GM19397 (cell line): ENCODE measurements around the gene TIMM23.
A peak's percentile ranks its signal among the peaks of the same experiment; 100 is the strongest.
"Not testable (repeated sequence)": the region's sequence is repeated elsewhere in the genome, so short reads cannot be mapped to it uniquely, and the experiment has no call there.

Experiments
- ATAC-seq: cut with Tn5 transposase; IDR thresholded peaks from one replicate; pipeline ENCODE4 v1.9.1; 2021; ENCODE audit warnings: mild to moderate bottlenecking, moderate library complexity; ENCODE audit not compliant: unreplicated experiment

TIMM23 gene

DNA sequence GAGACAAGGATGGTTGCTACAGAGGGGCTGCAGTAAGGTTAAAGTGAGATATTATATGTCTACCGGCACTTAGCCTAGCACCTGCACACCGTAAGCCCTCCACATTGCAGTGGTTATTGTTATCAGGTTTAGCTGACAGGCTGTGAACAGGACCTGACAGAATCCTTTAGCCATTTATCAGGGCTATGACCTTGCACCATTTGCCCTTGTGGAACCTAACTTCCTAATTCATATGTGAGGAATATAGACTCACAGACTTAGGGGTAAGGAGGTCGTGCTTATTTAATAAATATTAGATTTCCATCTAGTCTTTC, 48.0 kb downstream of the TIMM23 start:
- ATAC-seq = no peak

DNA sequence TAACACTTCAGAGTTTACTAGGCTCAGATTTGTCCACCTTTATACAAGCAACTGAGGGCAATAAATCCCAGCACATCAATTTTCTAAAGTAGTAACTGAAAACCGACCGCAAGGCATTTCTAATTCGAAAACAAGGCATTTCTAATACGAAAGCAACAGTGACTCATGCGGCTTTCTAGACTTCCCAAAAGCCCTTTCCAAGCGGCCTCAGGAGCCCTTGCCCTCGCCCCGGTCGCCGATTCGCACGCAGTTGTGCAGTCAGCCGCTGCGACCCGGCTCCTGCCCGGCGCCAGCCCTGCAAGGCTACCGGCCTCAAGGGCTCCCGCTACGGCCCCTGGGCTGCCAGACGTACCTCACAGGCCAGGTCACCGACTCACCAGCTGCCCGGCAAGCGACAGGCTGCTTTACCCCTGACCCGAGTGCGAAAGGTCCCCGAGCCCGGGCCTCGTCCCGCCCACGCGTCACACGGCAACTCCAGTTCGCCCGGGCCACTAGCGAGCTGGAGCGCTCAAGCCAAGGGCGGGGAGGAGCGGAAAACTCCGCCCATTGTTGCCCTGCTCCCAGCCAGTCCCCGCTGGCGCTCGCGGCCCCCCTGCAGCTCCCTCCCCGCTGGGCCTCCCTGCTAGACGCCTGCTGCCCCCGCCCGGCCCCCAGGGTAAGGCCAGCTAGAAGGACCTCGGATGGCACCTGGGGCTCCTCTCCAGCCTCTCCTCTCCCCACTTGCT, 50.9 kb downstream of the TIMM23 start:
- ATAC-seq = peak; percentile 88

DNA sequence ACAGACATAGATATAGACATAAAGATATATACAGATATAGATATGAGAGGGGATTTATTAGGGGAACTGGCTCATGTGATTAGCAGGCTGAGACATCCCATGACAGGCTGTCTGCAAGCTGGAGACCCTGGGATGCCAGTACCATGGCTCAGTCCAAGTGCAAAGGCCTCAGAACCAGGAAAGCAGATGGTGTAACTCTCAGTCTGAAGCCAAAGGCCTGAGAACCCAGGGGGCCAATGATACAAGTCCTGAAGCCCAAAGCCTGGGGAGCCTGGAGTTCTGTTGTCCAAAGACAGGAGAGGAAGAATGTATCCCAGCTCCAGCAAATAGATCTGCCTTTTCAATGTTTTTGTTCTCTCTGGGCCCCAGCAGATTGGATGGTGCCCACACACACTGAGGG, 52.7 kb downstream of the TIMM23 start:
- ATAC-seq = no peak

DNA sequence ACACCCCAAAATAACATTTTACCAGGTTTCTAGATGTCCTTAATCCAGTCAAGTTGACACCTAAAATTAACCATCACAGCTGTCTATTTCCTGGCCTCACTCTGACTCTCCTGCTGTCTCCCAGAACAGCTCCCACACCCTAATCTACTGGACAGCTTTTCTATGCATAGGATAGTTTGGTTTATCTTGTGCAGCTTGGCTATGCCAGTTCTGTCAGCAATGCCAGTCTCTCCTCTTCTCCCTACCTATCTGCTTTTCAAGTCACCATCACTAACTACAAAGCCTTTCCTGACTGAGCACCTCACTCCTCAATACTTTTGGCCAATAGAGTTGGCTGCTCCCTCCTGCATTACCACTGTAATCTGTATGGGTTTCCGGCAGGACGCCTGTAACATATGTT, 53.1 kb downstream of the TIMM23 start:
- ATAC-seq = no peak

DNA sequence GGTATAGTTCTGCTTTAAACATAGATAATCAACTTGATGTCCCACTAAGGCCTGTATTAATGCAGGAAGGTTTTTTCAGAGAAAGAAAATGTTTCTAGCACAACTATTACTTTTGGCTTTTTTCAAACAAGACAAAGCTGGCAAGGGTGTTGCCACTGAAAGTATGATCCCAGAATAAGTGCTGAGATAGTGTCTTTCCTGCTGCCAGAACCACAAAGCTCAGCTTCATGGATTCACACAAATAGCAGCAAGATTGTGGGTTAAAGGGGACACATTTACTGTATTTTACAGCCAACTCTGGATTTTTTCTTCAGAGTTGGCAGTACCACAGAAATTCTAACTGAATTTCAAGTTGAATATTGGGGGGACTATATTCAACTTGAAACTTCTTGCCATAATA, 53.8 kb downstream of the TIMM23 start:
- ATAC-seq = no peak

DNA sequence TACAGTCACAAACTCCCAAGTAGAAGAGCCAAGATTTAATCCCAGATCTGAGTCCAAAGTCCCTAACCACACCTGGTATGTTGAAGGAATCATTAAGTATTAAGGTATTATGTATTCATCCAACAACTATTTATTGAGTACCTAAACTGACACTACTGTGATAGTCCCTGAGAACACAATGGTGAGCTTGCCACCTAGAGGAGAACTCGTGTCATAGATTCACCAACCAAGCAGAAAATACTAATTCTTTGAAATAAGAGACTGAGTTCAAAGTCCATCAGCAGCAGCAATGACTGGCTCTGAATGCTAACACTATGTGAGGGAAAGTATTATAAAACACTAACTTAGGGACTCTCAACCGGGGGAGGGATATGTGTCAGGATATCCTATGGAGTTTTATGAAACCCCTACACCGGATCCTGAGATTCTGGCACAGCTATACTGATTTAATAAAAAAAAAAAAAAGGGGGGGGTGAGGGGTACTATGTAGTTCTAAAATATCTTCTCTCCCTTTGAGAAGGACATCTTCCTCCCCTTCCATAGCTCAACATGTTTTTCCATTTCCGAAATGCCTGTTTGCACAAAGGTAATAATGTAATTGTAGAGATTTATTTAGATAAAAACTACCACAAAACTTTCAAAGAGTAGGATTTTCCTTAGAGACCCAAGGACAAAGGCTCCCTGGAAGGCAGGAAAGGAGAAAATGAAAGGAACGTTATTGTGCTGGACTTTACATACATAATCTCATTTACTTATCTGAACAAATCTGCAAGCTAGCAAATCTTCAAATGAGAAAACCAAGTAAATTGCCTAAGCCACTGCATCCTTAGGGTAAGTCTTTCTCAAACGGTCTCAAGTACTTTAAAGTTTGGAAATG, 56.5 kb downstream of the TIMM23 start:
- peak; percentile 33 for ATAC-seq

DNA sequence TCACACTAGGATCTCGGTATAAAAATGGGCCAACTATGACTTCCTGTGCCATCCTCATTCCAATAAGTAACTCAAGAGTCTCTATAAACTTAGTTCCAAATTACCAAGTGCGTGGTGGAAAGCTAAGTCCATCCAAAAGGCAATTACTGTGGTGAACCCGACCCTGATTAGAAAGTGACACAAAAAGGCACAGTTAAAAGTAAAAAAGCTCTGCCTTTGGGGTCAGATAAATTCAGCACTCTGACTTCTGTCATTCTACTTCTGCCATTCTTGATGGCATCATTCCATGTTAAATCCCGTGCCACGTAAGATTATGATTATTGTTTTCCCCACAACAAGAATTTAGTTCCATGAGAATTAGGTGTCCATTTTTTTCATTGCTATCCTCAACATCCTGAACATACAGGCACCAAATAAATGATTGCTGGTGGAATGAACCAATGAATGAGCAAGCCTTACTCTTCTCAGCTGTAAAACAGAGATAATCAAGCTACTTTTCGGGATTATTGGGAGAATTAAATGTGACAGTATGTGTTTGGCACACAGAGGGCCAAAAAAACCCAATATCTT, 57.3 kb downstream of the TIMM23 start:
- ATAC-seq = no peak

DNA sequence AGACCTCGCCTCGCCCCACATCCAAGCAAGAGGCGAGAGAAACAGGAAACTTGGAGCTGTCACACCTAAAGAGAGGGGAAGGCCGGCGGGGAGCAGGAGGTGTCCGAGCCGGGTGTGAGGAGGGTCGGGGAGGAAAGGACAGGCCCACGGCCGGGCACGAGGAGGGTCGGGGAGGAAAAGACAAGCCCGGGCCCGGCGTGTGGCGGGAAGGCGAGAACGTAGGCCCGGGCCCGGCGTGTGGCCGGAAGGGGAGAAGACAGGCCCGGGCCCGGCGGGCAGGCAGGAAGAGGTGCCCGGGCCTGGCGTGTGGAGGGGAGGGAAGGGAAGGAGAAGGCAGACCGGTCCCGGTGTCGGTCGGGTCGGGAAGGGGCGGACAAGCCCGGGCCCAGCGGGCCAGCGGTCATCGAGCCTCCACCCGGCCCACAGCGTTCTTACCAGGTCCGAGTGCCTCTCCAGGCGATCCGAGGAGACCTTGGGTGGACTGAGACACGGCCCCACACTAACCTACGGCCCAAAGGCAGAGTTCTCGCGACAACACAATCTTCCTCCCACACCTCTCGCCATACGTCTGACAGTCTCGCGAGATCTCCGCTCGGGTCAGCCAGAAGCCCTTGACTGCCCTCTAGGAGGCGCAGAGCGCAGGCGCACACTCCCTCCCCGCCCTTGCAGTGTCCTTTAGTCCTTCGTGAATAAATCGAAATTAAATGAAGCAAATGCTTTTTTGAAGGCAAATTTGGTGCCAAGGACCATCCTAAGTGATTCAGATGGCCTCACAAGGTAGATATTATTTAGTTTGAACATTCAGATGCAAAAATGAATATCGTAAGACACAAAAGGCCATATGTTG, 58.0 kb downstream of the TIMM23 start, which contains the start of gene NCOA4:
NCOA4 (minus strand) TSS at position 533 of the 847 bp plus-strand sequence. CDS start 13,943 bp downstream, outside the sequence.
- ATAC-seq = peak; percentile 95

DNA sequence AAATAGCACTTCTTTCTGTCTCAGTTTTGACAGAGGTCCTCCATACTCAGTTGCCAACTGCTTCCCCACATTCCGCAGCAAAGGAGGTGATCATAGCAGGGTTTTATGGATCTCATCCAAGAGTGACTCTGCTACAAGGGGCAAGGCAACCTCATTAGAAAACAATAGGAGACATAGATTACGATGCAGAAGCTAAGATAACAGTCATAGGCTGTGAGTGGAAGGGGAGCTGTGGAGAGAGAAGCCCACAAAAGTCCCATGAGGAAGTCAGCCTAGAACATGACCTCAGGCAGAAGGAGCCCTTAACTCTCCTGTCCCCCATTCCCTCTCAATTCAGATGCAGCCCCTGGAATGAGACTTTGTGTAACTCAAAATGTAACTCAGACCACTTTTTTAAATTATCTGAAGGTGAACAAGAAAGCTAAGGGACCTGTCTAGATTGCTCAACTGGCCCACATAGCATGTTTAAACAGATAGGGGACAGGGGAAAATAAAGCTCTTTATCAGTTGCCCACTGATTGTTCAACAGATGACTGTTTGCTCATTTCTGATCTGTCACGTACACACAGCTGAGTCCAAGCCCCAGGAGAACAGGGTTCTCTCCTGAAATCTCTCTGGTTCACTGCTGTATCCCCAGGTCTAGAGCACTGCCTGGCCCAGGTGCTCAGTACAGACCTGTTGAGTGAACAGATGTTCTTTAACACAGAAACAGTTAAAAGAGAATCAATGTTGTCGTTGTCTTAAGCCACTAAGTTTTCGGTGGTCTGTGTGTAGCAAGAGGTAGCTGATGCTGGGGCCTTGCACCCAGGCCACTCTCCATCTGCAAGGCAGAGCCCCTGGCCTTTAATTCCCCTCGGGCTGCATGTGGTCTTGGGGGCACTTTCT, 59.6 kb downstream of the TIMM23 start:
- no peak for ATAC-seq

DNA sequence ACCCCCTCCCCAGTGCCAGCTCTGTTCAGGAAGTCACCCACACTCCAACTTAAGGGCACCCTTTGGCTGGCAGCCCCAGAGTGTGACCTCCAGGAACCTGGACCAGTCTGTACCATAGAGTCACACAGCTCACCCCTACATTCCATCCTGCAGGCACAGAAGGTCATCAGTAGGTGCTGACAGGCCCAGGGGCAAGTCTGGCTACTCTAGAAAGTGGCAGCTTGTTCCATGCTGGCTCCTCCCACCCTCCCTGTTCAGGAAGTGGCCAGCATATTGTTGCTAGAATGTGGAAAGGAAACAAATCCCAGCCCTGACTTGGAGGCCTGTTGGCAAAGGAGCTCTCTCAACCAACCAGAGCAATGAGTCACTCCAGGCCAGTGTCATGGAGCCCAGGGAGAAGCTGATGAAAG, 61.3 kb downstream of the TIMM23 start:
- no peak for ATAC-seq

DNA sequence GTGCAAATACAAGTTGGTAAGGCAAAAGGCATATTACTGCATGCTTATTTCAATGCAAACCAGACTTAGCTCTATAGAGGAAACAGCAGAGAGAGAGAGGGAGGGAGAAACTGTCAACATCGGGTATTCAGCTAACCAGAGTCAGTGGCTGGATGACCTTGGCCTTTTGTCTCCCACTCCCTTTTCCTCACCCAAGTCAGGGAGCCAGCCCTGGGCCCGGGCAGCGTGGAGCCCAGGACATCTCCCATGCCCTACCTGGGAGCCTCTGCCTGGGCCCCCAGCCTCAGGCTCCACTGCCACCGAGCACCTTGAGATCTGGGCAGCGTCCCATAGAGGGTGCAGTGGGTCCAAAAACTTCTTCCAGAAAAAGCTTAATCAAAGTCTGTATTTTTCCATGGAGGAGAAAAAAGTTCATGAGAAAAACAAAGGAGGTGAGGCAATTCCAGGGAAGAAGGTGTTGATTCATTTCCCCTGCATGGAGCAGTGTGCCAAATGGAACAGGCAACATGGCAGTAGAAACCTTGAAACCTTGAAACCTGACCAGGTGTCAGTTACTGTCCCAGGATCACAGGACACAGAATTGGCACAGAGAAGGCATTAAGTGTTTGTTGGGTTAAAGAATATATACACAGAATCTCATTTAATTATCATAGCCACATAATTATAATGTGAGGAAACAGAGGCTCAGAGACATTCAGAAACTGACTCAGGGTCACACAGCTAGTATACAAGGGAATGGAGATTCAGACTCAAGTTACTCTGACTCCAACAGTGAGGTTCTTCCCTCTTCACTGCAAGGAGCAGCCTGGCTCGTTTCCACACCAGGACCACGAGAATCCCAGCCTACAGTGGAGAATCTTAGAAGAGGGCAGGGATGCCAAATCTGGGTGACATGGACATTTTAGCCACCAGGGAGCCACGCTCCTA, 63.9 kb downstream of the TIMM23 start:
- no peak for ATAC-seq

DNA sequence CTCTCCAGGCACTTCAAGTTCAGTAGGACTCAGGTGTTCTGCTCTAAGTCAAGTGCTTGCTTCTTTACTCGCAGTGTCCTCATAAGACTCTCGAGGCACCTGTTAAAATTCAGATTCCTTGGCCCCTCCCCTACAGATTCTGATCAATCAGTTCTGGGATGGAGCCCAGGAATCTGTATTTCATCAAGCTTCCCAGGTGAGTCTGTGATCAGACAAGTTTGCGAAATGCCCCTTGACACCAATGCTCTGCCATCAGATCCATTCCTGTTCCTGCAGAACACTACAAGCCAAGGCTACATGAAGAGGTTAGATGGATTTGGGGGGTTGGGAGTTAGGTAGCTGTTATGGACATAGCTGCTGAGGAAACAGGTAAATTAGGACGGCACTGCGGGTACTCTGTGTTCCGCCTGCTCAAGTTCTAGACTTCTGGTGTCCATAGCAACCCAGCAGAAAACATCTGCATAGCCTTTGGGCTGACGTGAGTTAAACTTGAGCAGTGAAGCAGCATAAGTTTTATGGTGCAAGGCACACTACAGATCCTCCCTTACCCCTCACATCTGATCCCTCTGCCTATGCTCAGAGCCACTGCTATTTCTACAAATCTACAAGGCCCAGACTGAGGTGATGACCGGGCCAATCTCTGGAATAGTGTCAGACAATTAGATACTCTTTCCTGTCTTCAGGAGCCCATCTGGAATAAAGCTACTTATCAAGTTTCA, 65.0 kb downstream of the TIMM23 start:
- no peak for ATAC-seq

DNA sequence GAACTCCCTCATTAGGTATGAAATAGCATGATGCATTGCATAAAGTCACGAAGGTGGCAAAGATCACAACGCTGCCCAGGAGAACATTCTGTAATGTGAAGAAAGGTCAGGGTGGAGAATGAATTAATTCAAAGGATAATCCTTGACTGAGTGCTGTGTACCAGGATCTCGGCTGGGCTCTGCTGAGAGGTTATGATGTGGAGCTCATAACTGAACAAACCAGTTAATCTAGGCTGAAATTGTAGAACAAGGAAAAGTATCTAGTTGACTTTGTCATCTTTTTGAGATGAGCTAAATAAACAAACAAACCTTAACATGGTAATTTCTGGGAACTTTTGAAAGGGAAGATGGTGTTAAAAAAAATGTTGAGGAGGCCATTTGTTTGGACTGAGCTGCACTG, 67.7 kb downstream of the TIMM23 start:
- ATAC-seq = no peak

DNA sequence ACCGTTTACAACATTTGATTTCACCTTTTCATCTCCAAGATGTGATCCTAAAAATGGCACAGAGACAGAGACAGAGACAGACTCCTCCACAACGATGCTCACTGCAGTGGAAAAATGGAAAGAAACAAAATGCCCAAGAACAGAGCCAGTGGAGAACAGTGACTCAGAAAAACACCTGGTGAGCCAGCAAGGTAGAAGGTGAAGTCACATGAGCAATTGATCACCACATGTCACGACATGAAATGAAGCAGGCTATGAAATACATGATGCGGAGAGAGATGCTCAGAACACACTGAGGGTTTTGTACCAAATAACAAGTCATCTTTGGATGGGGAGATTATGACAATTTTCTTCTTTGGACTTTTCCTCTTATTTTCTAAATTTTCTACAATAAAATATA, 70.2 kb downstream of the TIMM23 start:
- ATAC-seq = no peak

DNA sequence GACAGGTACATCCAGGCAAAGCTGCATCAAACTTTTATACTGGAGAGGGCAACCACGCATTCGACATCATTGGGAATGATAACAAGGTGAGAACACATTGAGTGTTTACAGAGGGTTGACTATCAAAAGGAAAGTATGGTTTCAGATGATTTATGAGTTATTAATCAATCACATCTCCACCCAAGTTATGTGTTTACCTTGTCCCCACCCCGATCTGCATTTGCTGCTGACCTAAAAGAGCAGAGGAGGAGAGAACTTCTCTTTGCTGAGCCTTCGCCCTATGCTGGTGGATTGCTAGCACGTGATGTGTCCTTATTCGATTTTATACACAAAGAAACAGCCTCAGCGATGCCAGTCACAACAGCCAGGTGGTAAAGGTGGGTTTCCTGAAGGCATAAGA, 74.0 kb downstream of the TIMM23 start, which contains the start of gene MSMB:
MSMB (minus strand) TSS at position 9 of the 400 bp plus-strand sequence. CDS start 32 bp downstream, outside the sequence.
- no peak for ATAC-seq

DNA sequence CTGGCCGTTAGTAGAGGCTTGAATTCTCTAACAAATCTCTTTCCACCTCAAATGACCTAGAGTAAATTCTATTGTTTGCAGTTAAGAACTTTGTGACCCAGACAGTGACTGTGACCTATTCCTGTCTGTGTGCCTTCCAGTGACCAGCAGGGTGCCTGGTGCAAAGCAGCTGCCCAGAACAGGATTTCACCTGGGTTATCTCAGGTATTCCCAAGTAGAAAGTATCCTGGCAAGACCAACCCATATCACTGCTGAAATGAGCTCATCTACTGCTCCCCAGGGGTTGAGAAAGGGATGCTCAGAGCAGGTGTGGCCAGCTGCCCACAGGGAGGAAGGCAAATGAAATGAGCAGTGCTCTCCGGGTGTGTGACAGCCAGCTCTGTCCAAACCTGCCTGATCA, 75.9 kb downstream of the TIMM23 start:
- no peak for ATAC-seq

DNA sequence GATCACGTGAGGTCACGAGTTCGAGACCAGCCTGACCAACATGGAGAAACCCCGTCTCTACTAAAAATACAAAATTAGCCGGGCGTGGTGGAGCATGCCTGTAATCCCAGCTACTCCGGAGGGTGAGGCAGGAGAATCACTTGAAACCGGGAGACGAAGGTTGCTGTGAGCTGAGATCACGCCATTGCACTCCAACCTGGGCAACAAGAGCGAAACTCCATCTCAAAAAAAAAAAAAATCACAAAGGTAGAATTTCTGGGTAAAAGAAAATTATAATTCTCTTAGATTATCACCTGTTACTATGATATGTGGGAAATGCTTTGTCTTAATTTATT, 77.2 kb downstream of the TIMM23 start:
- not testable (repeated sequence) for ATAC-seq

DNA sequence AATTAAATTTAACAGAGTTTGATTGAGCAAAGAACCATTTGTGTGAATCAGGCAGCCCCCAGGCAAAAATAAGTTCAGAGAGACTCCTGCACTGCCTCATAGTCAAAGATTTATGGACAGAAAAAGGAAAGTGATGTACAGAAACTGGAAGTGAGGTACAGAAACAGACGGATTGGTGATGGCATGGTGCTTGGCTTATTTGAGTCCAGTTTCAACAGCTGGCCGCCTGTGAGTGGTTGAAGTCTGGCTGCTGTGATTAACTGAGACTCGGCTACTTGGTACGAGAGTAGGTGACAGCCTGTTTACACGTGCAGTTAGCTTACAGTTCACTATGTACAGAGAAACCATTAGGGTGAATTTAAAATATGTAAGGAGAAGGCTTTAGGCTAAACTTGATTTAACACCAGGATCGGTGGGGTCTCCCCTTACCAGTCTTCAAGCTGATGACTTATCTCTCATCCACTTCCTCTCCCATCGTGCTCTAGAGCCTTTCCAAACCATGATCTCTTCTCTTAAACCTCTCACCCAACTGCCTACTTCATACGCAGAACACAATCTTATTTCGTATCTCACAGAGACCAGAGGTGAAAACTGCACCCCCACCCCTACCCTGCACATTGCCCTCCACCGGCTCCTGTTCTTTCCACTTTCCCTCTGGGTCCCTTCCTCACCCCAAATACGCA, 78.8 kb downstream of the TIMM23 start:
- ATAC-seq = no peak
